ENCODE data around the gene QSOX2. TPM values are rescaled to one million over a fixed set of nuclear protein-coding genes. Genes with fewer than 3 reads are reported as not detected.

The QSOX2 gene
- total RNA-seq, 1 experiment from 2014 or later: 34.6 TPM

DNA sequence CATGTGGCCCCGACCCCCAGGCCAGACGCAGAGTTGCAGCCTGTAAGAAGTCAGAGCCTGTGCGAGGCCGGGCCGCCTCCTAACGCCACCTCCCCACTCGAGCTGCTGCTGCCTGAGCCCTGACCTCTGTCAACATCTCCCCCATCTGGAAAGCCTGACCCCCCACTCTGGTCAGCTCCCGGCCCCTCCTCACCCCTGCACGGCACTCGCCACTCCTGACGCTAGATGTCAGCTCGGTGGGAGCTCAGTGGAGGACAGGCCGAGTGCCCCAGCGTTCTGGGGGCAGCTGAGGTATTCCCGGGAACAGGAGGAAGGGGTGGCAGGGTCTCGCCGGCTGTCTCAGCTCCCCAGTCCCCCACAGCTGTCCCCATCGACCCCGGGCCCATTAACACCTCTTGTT is 60.5 kb downstream of the QSOX2 start:
- no peak for DNase-seq
- H3K4me3 ChIP-seq: no peak overlapping the region
- H3K36me3 ChIP-seq (ENCODE audit: low read depth): no peaks in the 10 kb centered on the region
- no peak overlapping the region for H2AFZ ChIP-seq
- peaks cover 45% of the 10 kb centered on the region for H3K27me3 ChIP-seq (ENCODE audit: insufficient read depth, low read depth)
- BruUV-seq (replicated peaks): no TSS peak
- H3K4me2 ChIP-seq: no peak overlapping the region
- no peaks in the 10 kb centered on the region for H3K4me1 ChIP-seq (replicated peaks; ENCODE audit: insufficient read depth)
- ChIA-PET POLR2A (ENCODE audit: unreplicated experiment) (no interaction called here), CTCF (no interaction called here)
- intact Hi-C loops (cut with micrococcal nuclease; ENCODE audit: unreplicated experiment): no loop called here
- H3K27ac ChIP-seq: no peak overlapping the region
- no peaks in the 10 kb centered on the region for H4K20me1 ChIP-seq (ENCODE audit: insufficient read depth)
- H3K9me2 ChIP-seq (ENCODE audit: insufficient read depth): no peaks in the 10 kb centered on the region
- H3F3A ChIP-seq (ENCODE audit: insufficient read depth, low read depth): no peaks in the 10 kb centered on the region
- TF ChIP-seq EZH2 (IDR thresholded peaks at IDR 0.05; ENCODE audit: low read depth): no peak
- TF ChIP-seq, protein P1, sequence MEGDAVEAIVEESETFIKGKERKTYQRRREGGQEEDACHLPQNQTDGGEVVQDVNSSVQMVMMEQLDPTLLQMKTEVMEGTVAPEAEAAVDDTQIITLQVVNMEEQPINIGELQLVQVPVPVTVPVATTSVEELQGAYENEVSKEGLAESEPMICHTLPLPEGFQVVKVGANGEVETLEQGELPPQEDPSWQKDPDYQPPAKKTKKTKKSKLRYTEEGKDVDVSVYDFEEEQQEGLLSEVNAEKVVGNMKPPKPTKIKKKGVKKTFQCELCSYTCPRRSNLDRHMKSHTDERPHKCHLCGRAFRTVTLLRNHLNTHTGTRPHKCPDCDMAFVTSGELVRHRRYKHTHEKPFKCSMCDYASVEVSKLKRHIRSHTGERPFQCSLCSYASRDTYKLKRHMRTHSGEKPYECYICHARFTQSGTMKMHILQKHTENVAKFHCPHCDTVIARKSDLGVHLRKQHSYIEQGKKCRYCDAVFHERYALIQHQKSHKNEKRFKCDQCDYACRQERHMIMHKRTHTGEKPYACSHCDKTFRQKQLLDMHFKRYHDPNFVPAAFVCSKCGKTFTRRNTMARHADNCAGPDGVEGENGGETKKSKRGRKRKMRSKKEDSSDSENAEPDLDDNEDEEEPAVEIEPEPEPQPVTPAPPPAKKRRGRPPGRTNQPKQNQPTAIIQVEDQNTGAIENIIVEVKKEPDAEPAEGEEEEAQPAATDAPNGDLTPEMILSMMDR (conservative IDR thresholded peaks at IDR 0.05): no peak
- H3K9me3 ChIP-seq (ENCODE audit: insufficient read depth, low read depth): no peaks in the 10 kb centered on the region
- H3K79me2 ChIP-seq (ENCODE audit: low read depth): no peaks in the 10 kb centered on the region

DNA sequence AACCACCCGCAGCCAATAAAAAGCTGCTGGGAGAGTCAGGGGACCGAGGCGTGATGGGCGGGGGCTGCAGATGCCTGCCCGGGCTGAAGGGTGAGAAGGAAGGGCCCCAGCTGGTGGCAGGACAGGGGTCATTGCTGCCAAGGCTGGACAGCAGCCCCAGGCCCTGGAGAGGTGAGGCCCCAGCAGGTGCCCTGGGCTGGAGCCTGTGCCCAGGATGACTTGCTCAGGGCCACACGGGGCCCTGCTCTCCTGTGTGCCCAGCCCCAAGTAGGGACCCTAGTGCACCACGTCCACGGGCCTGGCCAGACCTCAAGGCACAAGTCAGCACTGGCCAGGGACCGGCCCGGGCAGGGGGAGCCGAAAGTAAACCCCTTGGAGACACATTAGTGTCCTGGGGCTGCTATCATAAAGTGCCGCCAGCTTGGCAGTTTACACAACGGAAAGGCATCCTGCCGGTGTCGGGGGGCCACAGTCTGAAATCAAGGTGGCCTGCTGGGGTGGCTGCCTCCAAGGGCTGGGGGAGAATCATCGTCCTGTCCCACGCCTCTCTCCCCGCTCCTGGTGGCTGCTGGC is 62.7 kb downstream of the QSOX2 start:
- H3K4me1 ChIP-seq (replicated peaks; ENCODE audit: insufficient read depth): no peaks in the 10 kb centered on the region
- ChIA-PET POLR2A (ENCODE audit: unreplicated experiment) (no interaction called here), CTCF (no interaction called here)
- intact Hi-C loops (cut with micrococcal nuclease; ENCODE audit: unreplicated experiment): no loop called here
- H3K9me2 ChIP-seq (ENCODE audit: insufficient read depth): no peaks in the 10 kb centered on the region
- no peaks in the 10 kb centered on the region for H3K79me2 ChIP-seq (ENCODE audit: low read depth)
- no peaks in the 10 kb centered on the region for H3K36me3 ChIP-seq (ENCODE audit: low read depth)
- TF ChIP-seq, protein P1 (conservative IDR thresholded peaks at IDR 0.05): no peak
- no peak for TF ChIP-seq EZH2 (IDR thresholded peaks at IDR 0.05; ENCODE audit: low read depth)
- BruUV-seq (replicated peaks): no TSS peak
- no peaks in the 10 kb centered on the region for H4K20me1 ChIP-seq (ENCODE audit: insufficient read depth)
- DNase-seq: no peak
- no peak overlapping the region for H3K4me3 ChIP-seq
- H3F3A ChIP-seq (ENCODE audit: insufficient read depth, low read depth): no peaks in the 10 kb centered on the region
- no peak overlapping the region for H3K4me2 ChIP-seq
- H3K27me3 ChIP-seq (ENCODE audit: insufficient read depth, low read depth): peaks cover 60% of the 10 kb centered on the region
- no peak overlapping the region for H3K27ac ChIP-seq
- no peaks in the 10 kb centered on the region for H3K9me3 ChIP-seq (ENCODE audit: insufficient read depth, low read depth)
- no peak overlapping the region for H2AFZ ChIP-seq

DNA sequence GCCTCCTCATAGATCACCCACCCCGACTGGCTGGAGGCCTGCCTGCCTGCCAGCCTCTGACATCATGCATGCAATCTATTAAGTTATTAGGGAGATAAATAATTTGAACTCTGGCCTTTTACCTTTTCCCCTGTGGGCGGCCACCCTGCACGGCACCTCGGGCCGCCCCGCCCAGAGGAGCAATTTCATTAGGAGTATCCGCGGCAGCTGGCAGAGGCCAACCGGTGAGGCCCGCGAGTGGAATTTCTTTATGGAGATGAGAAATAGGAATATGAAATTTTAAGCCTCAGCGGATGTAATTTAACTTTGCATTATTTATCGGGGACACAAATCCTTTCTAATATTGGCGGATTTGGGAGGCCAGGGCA is 63.2 kb downstream of the QSOX2 start:
- Histone ChIP-seq H3K4me2 (no peak overlapping the region), H3K27me3 (ENCODE audit: insufficient read depth, low read depth) (peaks cover 57% of the 10 kb centered on the region), H3K9me2 (ENCODE audit: insufficient read depth) (no peaks in the 10 kb centered on the region), H4K20me1 (ENCODE audit: insufficient read depth) (no peaks in the 10 kb centered on the region), H3K4me3 (no peak overlapping the region), H3K79me2 (ENCODE audit: low read depth) (no peaks in the 10 kb centered on the region), H2AFZ (no peak overlapping the region), H3K9me3 (ENCODE audit: insufficient read depth, low read depth) (no peaks in the 10 kb centered on the region), H3K27ac (no peak overlapping the region), H3F3A (ENCODE audit: insufficient read depth, low read depth) (no peaks in the 10 kb centered on the region), H3K4me1 (replicated peaks; ENCODE audit: insufficient read depth) (no peaks in the 10 kb centered on the region), H3K36me3 (ENCODE audit: low read depth) (no peaks in the 10 kb centered on the region)
- BruUV-seq (replicated peaks): no TSS peak
- no peak for TF ChIP-seq EZH2 (IDR thresholded peaks at IDR 0.05; ENCODE audit: low read depth)
- TF ChIP-seq, protein P1 (conservative IDR thresholded peaks at IDR 0.05): no peak
- CTCF ChIA-PET: no interaction called here
- DNase-seq: no peak
- intact Hi-C loops (cut with micrococcal nuclease; ENCODE audit: unreplicated experiment): no loop called here
- POLR2A ChIA-PET (ENCODE audit: unreplicated experiment): no interaction called here
